Measurements from ENCODE around the gene STOML1.
A peak's percentile ranks its signal among the peaks of the same experiment; 100 is the strongest.

Gene STOML1, protein sequence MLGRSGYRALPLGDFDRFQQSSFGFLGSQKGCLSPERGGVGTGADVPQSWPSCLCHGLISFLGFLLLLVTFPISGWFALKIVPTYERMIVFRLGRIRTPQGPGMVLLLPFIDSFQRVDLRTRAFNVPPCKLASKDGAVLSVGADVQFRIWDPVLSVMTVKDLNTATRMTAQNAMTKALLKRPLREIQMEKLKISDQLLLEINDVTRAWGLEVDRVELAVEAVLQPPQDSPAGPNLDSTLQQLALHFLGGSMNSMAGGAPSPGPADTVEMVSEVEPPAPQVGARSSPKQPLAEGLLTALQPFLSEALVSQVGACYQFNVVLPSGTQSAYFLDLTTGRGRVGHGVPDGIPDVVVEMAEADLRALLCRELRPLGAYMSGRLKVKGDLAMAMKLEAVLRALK

DNA sequence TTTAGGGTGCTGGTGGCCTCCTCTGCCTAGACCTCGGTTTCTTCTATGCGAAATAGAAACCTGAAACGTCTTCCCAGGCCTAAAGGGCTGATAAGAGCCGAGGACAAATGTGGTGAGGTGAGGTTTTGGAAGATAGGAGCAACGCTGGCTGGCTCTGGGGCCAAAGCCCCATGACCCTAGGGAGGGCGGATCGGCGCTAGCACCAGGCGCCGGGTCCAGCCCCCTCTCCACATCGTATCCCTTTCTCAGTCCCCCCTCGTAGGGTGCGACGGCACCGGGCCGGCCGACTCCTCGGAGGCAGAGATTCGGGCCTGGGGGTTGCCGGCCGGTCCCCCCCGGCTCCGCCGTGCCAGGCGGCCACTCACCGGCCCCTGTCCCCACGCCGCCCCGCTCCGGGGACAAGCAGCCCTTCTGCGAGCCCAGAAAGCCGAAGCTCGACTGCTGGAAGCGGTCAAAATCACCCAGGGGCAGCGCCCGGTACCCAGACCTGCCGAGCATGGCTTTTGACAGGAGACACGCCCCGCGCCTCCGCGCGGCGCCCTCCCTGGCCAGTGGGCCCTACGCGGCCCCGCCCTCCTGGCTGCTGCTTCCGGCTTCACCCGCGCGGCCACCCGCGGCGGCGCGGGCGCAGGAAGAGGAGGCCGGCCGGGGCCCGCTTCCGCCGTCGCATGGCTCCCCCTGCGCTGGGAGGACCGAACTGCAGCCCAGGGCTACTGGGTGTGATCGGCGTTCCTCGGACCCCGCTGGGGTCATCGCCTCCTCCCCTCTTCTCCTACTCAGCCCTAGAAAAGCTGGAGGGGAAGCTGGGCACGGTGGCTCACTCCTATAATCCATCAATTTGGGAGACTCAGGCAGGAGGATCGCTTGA is at the start of gene STOML1:
Gene STOML1 (minus strand): TSS at position 570 of the 868 bp plus-strand sequence. CDS start 72 bp downstream, at position 498.
- Mint-ChIP-seq H3K4me3 (peak within 1 kb of the TSS; percentile 85), H3K36me3 (ENCODE audit: low read depth) (peaks cover 12% of the 10 kb centered on the region), H3K4me1 (ENCODE audit: low read depth) (peaks cover 49% of the 10 kb centered on the region), H3K27me3 (ENCODE audit: low read depth) (no peaks in the 10 kb centered on the region), H3K27ac (peak within 1 kb of the TSS; percentile 88), H3K9me3 (no peaks in the 10 kb centered on the region)

GRCh38 chr15:74041311-74041756 is 49.2 kb upstream of the STOML1 start:
- Mint-ChIP-seq H3K4me3 (no peak overlapping the region), H3K9me3 (no peaks in the 10 kb centered on the region), H3K36me3 (ENCODE audit: low read depth) (peaks cover 33% of the 10 kb centered on the region), H3K4me1 (ENCODE audit: low read depth) (no peaks in the 10 kb centered on the region), H3K27me3 (ENCODE audit: low read depth) (no peaks in the 10 kb centered on the region), H3K27ac (no peak overlapping the region)

GRCh38 chr15:74040109-74040850 is 48.2 kb upstream of the STOML1 start:
- H3K4me1 Mint-ChIP-seq (ENCODE audit: low read depth), result no peaks in the 10 kb centered on the region
- no peak overlapping the region for H3K27ac Mint-ChIP-seq
- no peak overlapping the region for H3K4me3 Mint-ChIP-seq
- no peaks in the 10 kb centered on the region for H3K9me3 Mint-ChIP-seq
- H3K27me3 Mint-ChIP-seq (ENCODE audit: low read depth), result no peaks in the 10 kb centered on the region
- peaks cover 38% of the 10 kb centered on the region for H3K36me3 Mint-ChIP-seq (ENCODE audit: low read depth)

GRCh38 chr15:74039656-74040010 is 47.5 kb upstream of the STOML1 start:
- H3K4me1 Mint-ChIP-seq (ENCODE audit: low read depth), result no peaks in the 10 kb centered on the region
- H3K27me3 Mint-ChIP-seq (ENCODE audit: low read depth), result no peaks in the 10 kb centered on the region
- H3K4me3 Mint-ChIP-seq, result no peak overlapping the region
- peaks cover 40% of the 10 kb centered on the region for H3K36me3 Mint-ChIP-seq (ENCODE audit: low read depth)
- no peaks in the 10 kb centered on the region for H3K9me3 Mint-ChIP-seq
- H3K27ac Mint-ChIP-seq, result no peak overlapping the region

DNA sequence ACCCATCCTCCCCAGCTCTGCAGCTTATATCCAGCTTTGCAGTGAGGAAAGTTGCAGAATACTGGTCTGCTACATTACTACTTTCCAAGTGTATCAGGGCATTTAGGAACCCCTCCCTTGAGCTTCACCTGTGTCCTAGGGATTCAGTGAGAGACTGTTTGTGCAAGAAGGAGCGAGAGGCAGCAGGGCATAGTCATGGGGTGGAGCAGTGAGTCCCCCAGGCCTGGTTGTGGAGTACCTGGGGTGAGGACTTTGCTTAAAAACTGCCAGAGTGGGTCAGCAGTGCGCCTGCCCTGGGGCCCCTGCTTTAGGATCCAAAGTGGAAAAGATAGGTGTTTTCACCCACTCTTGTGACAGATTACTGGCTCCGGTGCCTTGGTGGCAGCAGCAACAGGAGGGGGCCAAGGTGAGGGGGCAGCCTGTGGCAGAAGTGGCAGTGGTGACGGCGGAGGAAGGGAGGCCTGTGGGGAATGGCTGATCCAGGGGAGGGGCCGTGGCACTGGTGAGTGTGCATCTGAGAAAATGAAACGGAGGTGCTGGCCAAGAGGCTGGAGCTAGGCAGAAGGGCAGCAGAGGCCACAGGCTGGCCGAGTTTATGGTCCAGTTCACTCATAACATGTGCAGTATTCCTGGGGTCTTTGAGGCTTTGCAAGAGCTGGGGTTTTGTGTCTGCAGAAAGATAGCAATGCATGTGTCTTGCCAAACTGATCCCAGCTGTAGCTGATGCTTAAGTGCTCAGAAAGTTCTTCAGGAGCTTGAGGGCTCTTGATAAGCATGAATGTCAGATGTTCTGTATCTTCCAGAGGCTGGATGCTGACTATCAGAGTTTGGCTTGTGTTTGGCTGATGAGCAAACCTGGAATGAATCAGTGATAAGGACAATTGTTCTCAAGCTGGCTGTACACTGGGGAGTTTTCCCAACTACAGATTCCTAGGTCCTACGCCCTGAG is 46.9 kb upstream of the STOML1 start:
- H3K27me3 Mint-ChIP-seq (ENCODE audit: low read depth), result no peaks in the 10 kb centered on the region
- H3K36me3 Mint-ChIP-seq (ENCODE audit: low read depth), result peaks cover 47% of the 10 kb centered on the region
- H3K27ac Mint-ChIP-seq, result no peak overlapping the region
- H3K4me3 Mint-ChIP-seq, result no peak overlapping the region
- H3K4me1 Mint-ChIP-seq (ENCODE audit: low read depth), result no peaks in the 10 kb centered on the region
- H3K9me3 Mint-ChIP-seq, result no peaks in the 10 kb centered on the region

GRCh38 chr15:74037171-74038117 is 45.3 kb upstream of the STOML1 start:
- Mint-ChIP-seq H3K27ac (no peak overlapping the region), H3K4me3 (no peak overlapping the region), H3K36me3 (ENCODE audit: low read depth) (peaks cover 46% of the 10 kb centered on the region), H3K9me3 (no peaks in the 10 kb centered on the region), H3K27me3 (ENCODE audit: low read depth) (no peaks in the 10 kb centered on the region), H3K4me1 (ENCODE audit: low read depth) (no peaks in the 10 kb centered on the region)

DNA sequence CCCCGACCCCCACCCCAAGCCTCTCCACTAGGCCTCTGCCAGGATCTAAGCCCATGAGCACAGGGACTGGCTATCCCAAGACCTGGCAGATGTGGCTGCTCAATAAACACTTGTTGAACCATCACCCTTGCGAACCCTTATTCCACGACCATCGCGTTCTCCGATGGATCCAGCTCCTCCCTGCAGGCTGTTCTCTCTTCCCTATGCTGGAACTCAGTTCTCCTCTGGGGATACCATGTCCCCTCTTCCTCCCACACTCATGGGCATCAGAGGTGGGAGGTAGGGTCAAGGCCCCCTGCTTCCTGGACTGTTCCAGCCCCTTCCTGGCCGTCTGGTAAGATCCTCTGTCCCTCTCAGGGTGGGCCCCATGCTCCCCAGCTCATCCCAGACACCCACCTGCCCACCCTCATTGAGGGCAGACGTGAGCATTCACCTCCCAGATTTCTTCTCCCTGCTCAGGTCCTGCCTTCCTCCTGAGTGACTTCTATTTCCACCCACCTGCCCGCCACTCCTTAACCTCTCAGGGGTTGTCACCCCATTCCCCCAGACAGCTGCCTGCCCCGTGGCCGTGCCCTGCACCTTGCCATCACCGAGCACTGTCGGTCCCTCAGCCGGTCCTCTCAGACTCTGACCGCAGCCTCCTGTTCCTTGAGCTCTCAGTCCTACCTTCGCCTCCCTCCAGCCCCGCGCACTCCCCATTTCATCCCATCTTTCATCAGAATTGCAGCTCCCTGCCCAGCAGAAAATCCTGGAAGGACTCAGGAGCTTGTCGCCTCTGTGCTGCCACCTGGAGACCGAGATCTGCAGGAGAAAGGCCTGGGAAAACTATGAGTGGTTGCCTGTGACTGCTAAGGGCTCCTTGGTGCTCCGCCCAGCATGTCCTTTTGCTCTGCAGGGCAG is 44.4 kb upstream of the STOML1 start:
- Mint-ChIP-seq H3K27ac (peak overlapping the region; percentile 20), H3K4me1 (ENCODE audit: low read depth) (no peaks in the 10 kb centered on the region), H3K9me3 (no peaks in the 10 kb centered on the region), H3K36me3 (ENCODE audit: low read depth) (peaks cover 52% of the 10 kb centered on the region), H3K27me3 (ENCODE audit: low read depth) (no peaks in the 10 kb centered on the region), H3K4me3 (no peak overlapping the region)

DNA sequence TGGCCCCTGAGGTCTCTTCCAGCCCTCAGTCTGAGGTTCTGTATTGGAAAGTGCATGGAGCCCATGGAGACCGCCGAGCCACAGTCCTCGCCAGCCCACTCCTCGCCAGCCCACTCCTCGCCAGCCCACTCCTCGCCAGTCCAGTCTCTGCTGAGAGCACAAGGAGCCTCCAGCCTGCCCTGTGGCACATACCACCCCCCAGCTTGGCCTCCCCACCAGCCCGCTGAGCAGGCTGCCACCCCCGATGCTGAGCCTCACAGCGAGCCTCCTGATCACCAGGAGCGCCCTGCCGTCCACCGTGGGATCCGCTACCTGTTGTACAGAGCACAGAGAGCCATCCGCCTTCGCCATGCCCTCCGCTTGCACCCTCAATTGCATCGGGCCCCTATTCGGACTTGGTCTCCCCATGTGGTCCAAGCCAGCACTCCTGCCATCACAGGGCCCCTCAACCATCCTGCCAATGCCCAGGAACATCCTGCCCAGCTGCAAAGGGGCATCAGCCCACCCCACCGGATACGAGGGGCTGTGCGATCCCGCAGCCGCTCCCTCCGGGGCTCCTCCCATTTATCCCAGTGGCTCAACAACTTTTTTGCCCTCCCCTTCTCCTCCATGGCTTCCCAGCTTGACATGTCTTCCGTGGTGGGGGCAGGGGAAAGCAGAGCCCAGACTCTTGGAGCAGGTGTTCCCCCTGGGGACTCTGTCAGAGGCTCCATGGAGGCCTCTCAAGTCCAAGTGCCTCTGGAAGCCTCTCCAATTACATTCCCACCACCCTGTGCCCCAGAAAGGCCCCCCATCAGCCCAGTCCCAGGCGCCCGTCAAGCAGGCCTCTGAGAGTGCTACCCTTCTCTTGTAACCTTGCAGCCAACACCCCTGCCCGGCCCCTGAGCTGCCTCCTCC is 43.3 kb upstream of the STOML1 start:
- no peaks in the 10 kb centered on the region for H3K4me1 Mint-ChIP-seq (ENCODE audit: low read depth)
- no peak overlapping the region for H3K27ac Mint-ChIP-seq
- peaks cover 51% of the 10 kb centered on the region for H3K36me3 Mint-ChIP-seq (ENCODE audit: low read depth)
- H3K4me3 Mint-ChIP-seq, result no peak overlapping the region
- H3K27me3 Mint-ChIP-seq (ENCODE audit: low read depth), result no peaks in the 10 kb centered on the region
- no peaks in the 10 kb centered on the region for H3K9me3 Mint-ChIP-seq

DNA sequence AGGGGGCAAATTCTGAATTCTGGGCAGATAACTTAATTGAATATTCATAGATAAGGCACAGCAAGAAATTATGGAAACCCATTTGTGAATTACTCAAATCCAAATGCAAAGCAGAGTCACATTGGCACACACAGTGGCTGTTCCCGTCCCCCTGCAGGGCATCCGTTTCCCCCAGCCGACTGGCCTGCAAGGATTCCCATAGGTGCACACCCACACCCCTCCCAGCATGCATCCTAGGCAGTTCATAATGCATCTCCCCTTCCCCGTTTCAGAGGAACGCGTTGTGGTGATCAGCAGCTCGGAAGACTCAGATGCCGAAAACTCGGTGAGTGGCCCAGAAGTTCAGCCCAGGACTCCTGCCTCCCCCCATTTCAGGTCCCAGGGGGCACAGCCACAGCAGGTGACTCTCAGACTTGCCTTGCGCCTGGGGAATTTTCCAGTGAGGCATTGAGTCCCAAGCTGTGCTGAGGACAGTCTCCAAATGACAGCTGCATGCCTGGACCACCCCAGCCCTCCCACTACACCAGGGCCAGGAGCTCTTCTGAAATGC is 42.2 kb upstream of the STOML1 start:
- no peak overlapping the region for H3K4me3 Mint-ChIP-seq
- no peaks in the 10 kb centered on the region for H3K27me3 Mint-ChIP-seq (ENCODE audit: low read depth)
- no peaks in the 10 kb centered on the region for H3K9me3 Mint-ChIP-seq
- no peak overlapping the region for H3K27ac Mint-ChIP-seq
- peaks cover 53% of the 10 kb centered on the region for H3K36me3 Mint-ChIP-seq (ENCODE audit: low read depth)
- H3K4me1 Mint-ChIP-seq (ENCODE audit: low read depth), result no peaks in the 10 kb centered on the region

DNA sequence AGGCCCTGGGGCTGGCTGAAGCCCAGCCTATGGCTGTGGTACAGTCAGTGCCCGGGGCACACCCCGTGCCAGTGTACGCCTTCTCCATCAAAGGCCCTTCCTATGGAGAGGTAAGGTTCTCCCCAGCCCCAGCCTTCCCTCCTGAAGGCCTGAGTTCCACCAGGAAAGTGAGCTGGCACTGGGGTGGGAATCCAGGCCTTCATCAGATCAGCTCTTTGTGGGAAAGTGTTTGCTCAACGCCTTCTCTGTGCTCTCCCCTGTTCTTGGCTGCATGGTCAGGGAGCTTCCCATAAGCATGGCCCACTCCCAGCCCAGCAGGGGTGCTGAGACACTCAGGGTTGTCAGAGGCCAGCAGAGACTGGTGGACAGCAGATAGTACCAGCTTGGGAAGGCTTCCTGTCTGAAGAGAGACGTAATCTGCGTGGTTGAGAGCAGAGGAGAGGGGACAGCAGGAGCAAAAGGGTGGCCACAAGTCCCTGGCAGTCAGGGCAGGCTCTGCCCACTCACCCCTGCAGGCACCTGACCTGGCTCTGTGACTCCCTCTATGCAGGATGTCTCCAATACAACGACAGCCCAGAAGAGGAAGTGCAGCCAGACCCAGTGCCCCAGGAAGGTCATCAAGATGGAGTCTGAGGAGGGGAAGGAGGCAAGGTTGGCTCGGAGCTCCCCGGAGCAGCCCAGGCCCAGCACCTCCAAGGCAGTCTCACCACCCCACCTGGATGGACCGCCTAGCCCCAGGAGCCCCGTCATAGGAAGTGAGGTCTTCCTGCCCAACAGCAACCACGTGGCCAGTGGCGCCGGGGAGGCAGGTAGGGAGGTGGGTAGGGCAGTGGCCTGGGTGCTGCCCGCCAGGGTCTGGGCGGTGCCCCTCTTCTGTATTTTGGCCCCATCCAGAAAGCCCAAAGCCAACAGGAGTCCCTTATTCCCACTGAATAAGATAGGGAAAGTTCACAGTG is 40.8 kb upstream of the STOML1 start:
- no peaks in the 10 kb centered on the region for H3K27me3 Mint-ChIP-seq (ENCODE audit: low read depth)
- H3K4me3 Mint-ChIP-seq, result no peak overlapping the region
- H3K4me1 Mint-ChIP-seq (ENCODE audit: low read depth), result peaks cover 2% of the 10 kb centered on the region
- H3K9me3 Mint-ChIP-seq, result no peaks in the 10 kb centered on the region
- H3K27ac Mint-ChIP-seq, result no peak overlapping the region
- H3K36me3 Mint-ChIP-seq (ENCODE audit: low read depth), result peaks cover 54% of the 10 kb centered on the region
